Measurements from ENCODE around the gene OR13C5.
"Not testable (repeated sequence)": the region's sequence is repeated elsewhere in the genome, so short reads cannot be mapped to it uniquely, and the experiment has no call there.

Gene OR13C5

DNA sequence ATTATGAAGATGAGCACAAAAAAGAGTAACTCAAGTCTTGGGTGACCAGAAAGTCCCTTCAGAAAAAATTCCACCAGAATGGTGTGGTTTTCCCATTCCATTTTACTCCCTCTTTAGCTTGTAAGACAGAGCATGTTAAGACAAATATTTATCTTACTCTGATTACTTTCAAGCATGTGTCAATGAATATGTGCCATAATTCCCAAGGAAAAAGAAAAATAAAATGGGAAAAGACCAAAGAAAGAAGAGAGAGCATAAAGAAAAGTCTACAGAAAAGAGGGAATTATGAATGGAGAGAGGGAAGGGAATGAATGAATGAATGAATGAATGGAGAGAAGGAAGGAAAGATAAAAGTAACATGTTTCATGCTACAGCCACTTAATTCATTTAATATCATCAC is at the start of gene OR13C5:
Gene OR13C5, minus strand, starts transcription at position 101 of the 400 bp plus-strand sequence. Its CDS starts 0 bp downstream, at position 101.
- not testable (repeated sequence) for DNase-seq

DNA sequence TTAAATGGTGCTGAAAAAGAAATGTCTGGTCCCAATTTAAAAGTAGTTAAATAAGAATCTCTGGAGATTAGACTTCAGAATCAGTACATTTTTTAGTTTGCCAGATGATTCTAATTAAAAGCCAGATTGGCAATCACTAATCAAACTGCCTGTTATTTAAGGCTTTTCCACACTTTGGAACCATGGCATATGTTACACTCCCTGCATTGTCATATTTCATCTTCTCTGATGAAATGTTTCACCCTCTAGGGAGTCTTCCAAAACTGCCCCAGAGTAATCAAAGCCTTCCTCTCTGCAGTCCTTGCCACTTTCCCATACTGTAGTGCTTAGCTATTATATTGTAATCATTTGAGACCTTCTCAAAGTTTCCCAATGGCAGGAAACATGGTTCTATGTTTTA is 36.2 kb upstream of the OR13C5 start:
- no peak for DNase-seq

- DNase-seq: no peak
Observed at GRCh38 chr9:104633976-104634520, 34.8 kb upstream of the OR13C5 start.

DNA sequence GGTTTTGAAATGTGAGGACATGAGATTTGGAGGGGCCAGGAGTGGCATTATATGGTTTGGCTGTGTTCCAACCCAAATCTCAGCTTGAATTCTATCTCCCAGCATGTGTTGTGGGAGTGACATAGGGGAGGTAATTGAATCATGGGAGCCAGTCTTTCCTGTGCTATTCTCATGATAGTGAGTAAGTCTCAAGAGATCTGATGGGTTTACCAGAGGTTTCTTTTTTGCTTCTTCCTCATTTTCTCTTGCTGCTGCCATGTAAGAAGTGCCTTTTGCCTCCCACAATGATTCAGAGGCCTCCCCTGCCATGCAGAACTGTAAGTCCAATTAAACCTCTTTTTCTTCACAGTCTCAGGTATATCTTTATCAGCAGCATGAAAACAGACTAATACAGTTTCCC is 26.8 kb upstream of the OR13C5 start:
- not testable (repeated sequence) for DNase-seq

DNA sequence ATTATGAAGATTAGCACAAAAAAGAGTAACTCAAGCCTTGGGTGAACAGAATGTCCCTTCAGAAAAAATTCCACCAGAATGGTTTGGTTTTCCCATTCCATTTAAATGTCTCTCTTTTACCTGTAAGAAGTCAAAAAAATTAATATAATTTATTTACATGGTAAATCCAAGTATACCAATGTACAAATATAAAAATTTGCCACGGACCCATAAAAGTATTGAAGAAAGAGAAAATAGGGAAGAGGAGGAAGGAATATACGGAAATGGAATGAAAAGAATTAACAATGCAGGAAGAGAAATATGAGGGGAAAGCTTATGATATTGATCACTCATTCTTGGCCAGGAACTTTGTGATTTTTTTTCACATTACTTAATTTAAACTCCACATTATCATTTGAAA is 18.9 kb upstream of the OR13C5 start, which contains the start of gene OR13C9:
Gene OR13C9, minus strand, starts transcription at position 101 of the 400 bp plus-strand sequence. Its CDS starts 0 bp downstream, at position 101.
- no peak for DNase-seq

GRCh38 chr9:104617418-104617817 is 18.2 kb upstream of the OR13C5 start:
- DNase-seq: no peak

DNA sequence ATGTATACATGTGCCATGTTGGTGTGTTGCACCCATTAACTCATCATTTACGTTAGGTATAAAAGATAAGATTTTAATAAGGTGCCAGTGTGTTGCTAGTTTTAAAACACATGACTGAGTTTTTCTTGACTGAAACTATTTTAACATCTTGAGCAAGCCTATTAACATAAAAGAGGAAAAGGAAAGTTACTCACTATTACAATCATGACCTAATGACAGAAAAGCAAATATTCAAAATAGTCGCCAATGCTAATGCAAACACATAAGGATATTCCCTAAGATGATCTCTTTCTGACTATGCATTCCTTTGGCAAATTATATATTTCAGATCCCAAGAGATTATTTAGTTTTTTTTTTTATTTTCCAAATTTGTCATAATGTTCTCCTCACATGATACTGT is 12.0 kb upstream of the OR13C5 start:
- DNase-seq: no peak

DNA sequence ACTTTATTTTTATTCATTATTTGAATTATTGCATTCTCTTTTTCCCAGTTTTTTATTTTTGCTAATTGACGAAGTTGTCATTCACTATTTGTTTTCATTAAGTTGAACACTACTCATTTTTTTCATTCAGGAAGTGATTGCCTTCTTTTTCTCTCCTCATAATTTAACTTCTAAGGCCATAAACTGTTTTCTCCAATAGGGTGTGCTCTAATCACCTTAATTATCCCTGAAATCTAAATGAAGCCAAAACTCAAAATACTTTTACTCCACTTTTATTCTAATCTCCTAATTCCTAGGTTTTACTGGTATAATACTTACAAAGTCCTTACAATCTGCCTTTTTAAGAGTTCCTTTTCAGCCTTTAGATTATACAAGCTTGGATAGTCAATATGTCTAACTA is 9.1 kb upstream of the OR13C5 start:
- no peak for DNase-seq

DNA sequence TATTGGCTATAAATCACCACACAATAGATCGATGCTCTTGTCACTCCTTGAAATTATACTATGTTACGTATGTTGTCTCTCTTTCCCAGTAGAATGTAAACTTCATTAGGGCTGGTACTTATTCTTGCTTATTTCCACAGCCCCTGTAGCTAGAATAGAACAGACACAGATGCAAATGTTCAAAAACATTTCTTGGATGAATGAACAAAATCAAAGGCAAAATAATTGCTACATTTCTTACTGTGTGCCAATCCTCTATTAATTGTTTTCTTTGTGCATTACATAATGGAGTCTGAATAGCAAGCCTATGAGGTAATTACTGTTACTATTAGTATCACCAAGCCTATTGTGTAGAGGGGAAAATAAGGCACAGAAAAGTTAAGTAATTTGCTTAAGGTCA is 6.9 kb upstream of the OR13C5 start:
- no peak for DNase-seq

DNA sequence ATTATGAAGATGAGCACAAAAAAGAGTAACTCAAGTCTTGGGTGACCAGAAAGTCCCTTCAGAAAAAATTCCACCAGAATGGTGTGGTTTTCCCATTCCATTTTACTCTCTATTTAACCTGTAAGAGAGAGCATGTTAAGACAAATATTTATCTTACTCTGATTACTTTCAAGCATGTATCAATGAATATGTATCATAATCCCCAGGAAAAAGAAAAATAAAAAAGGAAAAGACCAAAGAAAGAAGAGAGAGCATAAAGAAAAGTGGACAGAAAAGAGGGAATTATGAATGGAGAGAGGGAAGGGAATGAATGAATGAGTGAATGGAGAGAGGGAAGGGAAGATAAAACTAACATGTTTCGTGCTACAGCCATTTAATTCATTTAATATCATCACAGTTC is 6.3 kb upstream of the OR13C5 start, which contains the start of gene OR13C2:
Gene OR13C2, minus strand, starts transcription at position 101 of the 400 bp plus-strand sequence. Its CDS starts 0 bp downstream, at position 101.
- not testable (repeated sequence) for DNase-seq

DNA sequence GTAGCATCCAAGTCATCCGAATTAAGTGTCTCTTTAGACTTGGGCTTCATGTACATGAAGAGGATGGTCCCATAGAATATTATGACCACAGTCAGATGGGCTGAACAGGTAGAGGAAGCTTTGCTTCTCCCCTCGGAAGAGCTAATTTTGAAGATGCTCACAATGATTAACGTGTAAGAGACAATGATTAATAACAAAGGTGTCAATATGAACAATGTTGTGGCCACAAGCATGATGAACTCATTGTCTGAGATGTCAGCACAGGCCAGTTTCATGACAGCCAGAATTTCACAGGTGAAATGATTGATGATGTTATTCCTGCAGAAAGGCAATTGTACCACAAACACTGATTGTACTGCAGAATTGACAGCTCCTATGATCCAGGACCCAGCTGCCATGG is 5.6 kb upstream of the OR13C5 start:
- DNase-seq: no peak

DNA sequence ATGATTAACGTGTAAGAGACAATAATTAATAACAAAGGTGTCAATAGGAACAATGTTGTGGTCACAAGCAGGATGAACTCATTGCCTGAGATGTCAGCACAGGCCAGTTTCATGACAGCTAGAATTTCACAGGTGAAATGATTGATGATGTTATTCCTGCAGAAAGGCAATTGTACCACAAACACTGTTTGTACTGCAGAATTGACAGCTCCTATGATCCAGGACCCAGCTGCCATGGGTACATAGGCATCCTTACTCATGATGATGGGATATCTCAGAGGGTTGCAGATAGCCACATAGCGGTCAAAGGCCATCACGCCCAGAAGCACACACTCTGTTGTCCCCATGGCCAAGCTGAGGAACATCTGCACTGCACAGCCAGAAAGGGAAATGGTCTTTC is 464 bp downstream of the OR13C5 start:
- DNase-seq: not testable (repeated sequence)

DNA sequence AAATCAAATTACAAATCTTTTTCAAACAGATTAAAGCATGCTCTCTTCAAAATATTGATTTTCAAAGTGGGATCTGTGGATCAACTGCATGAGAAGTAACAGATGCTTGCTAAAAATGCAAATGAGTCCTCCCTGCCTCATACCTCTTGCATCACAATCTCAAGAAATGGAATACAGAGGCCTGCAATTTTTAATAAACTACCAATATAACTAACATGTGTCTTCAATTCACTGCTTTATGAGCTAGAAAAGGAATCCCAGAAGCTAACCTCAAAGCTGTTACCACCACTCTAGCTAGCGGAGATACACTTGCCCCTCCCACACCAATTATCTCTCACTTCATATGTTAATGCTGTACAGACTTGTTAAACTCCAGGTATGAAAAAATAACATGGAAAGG is 9.6 kb downstream of the OR13C5 start:
- DNase-seq: no peak

GRCh38 chr9:104586496-104587180 is 12.6 kb downstream of the OR13C5 start:
- peak; percentile 62 for DNase-seq

- DNase-seq: no peak
Observed at GRCh38 chr9:104580562-104580961, 18.7 kb downstream of the OR13C5 start.

- DNase-seq: no peak
Observed at GRCh38 chr9:104577263-104577662, 21.9 kb downstream of the OR13C5 start.

DNA sequence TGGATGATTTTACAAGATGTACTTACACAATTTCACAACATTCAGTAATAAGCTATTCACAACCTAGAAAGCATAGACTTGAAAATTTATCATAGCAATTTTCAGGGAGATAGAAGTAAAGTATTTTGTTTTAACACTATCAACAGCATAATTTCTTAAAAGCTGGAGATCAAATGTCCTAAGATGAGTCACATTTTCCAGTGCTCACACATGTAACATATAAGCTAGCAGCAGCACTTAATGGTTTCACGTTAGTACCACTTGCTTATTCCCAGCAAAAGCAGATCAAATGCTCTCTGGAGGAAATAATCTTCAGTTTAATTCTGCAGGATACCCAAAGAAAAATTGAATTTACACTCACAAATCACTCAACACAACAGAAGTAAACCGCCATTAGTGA is 23.8 kb downstream of the OR13C5 start:
- DNase-seq: no peak

DNA sequence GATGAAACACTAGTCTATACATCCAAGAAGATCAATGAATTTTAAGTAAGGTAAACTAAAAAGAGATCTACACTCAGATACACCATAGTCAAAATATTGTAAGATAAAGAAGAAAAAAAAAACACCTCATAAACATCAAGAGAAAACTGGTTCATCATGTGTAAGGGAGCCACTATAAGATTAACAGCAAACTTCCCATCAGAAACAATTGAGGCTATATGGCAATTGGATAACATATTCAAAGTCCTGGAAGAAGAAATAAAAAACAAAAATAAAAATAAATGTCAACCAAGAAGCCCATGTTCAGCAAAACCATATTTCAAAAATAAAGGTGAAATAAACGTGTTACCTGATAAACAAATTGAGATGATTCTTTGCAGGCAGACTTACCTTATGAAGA is 26.6 kb downstream of the OR13C5 start:
- no peak for DNase-seq

- DNase-seq: no peak
Observed at GRCh38 chr9:104568868-104569267, 30.3 kb downstream of the OR13C5 start, which contains the start of gene OR13C8. OR13C8 (plus strand) TSS chr9:104569168; CDS start chr9:104569168, 0 bp downstream.

- no peak for DNase-seq
Observed at GRCh38 chr9:104564358-104564757, 34.9 kb downstream of the OR13C5 start.

GRCh38 chr9:104556830-104557634 is 42.2 kb downstream of the OR13C5 start:
- no peak for DNase-seq

DNA sequence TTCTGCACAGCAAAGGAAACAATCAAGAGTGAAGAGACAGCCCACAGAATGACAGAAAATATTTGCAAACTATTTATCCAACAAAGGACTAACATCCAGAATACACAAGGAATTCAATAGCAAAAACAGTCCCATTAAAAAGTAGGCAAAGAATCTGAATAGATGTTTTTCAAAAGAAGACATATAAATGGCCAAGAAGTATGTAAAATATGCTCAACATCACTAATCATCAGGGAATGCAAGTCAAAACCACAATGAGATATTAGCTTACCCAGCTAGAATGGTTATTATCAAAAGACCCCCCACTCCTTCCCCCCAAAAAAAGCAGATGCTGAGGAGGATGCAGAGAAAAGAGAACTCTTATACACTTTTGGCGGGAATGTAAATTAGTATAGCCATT is 43.7 kb downstream of the OR13C5 start:
- no peak for DNase-seq

DNA sequence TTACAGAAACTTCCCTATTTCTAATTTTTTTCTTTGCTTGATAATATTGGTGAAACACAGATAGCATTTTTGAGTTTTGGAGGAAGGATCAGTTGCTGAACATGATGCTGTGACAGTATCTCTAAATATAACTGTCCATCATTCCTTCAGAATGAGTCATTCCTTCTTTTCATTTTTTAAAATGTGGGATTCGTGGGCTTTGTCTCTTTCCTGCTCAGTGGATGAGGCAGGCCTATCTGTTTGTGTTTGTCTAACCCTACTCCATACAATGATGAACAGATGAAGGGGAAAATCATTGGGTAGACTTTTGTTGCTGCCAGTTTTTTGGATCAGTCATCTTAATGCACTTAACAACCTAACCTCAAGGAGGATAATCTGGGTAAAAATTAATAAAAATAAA is 46.0 kb downstream of the OR13C5 start:
- DNase-seq: no peak
